DMS 273 (cell line): ENCODE measurements around the gene CYFIP2.
A peak's percentile ranks its signal among the peaks of the same experiment; 100 is the strongest.
"Not testable (repeated sequence)": the region's sequence is repeated elsewhere in the genome, so short reads cannot be mapped to it uniquely, and the experiment has no call there.

Experiments used
- DNase-seq: peaks from one replicate; lab custom pipeline; 2025; ENCODE audit not compliant: unreplicated experiment; lab: John Stamatoyannopoulos, UW

Gene CYFIP2

DNA sequence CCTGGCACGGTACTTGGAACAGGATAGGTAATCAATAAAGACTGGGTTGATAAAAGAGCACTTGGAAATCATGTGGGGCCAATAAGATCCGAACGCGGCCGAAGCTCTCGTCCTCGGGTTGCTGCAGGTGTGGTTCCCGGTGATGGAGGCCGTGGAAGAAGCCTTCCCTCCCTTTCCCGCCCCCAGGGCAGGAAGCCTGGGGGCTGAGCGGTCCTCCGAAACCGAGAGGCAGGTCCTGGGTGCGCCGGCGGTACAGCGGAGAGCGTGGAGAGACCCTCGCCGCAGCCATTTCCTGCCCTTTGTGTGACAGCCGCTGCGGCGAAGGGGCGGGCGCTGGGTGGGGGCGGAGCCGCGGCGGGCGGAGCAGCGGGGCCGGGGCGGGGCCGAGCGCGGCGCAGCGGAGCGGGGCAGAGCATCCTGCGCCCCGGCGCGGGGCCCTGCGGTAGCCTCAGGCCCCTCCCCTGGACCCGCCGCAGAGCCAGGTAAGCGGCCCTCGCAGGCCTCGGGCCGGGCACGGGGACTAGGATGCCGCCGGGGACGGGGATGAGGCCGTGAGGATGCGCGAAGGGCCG lies at the start of gene CYFIP2:
Gene CYFIP2, plus strand, starts transcription at position 410 of the 572 bp plus-strand sequence. CDS start 19,239 bp downstream, outside the sequence.
- DNase-seq = peak; percentile 81

DNA sequence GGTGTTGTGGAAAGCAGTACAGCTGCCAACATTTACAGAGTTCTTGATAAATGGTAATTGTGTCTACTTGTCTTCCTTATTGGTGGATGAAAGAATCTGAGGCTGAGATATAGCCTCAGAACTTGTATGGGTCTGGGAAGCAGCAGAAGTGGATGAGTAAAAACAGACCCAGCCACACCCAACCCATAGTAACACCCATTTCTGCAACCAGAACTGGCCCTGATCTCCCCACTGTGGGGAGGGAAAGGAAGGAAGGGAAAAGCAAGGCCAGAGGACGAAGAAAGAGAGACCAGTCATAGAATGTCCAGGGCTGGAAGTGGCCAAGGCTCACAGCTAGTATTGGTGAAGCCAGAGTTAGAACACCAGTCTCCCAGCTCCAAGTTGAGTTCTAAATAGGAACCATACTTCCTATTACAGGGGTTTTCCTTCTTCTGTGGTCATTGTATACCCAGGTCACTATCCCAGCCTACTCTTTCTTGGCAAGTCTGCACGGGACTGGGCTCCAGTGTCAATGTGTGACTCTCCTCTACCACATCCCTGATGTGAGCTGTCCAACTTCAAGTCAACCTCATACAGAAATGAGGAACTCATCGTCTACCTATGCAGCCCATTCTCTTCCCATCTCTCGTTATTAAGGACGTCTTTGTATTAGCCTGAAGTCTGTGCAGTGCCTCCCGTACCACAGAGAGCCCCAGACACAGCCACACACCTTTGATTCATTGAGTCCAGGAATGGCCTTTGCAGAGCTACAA lies 49.4 kb upstream of the CYFIP2 start:
- no peak for DNase-seq

DNA sequence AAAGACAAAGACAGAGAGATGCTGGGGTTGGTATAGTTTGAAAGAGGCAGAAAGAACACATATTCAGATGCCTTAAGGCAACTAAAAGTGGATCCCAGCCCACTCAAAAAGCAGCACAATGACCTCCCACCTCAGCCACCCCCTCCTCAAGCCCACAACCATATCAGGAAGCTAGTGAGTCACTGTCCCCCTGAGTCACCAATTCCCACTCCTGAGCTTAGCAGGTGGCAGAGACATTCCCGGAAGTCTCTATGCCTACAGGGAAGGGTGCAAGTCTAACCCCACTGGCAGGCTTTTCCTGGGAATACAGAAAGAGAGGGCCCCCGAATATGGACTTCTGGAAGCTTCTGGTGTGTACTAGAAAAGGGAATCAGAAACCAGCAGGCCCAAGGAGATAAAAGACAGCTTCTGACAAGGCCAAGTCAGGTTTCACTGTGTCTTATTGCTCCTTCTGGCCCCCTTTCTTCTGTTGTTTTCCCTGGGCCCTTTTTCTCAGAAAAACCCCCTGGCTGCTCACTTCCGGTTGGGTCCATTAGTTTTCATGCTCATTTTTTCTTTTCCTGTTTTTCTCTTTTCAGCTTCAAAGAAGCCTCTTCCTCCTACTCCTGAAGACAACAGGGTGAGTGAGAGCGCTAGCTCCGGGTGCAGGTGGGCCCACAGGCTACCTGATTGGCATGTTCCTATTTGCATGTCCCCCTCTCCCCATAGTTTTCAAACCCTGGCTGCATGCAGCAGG lies 48.5 kb upstream of the CYFIP2 start:
- DNase-seq = no peak

DNA sequence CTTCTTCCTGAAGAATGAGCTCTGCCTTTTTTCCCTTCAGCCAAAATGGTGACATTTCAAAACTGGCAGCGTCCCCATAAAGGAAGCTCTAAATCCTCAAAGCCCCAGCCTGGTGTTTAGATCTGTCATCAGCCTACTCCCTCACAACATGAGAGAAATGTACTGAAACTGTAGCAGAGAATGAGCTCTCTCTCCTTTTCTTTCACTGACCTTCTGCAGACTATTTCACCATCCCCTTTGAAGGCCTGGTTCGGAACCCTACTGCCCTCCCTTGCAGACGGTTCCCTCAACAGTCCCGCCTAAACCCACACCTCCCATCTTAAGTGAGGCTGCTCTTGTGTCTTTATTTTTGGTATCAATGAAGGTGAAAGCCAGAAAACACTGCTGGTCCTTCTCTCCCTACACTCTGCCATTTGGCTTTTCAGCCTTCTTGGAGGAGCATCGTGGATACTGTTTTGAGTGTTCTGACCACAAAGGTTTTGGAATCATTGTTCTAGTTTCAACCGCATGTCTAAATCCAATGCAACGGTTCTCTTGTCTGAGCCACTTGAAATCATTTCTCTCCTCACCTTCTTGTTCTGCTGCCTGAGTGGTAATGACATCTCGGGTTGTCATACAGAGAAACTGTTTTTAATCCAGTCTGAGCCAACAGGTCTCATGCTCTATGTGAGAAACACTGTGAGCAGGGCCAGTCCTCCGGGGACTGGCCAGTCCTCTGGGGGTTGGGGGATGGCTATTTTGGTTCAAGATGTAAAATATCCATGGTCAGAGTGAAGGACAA lies 46.2 kb upstream of the CYFIP2 start:
- no peak for DNase-seq

GRCh38 chr5:157221959-157222358 lies 44.0 kb upstream of the CYFIP2 start:
- DNase-seq = no peak

DNA sequence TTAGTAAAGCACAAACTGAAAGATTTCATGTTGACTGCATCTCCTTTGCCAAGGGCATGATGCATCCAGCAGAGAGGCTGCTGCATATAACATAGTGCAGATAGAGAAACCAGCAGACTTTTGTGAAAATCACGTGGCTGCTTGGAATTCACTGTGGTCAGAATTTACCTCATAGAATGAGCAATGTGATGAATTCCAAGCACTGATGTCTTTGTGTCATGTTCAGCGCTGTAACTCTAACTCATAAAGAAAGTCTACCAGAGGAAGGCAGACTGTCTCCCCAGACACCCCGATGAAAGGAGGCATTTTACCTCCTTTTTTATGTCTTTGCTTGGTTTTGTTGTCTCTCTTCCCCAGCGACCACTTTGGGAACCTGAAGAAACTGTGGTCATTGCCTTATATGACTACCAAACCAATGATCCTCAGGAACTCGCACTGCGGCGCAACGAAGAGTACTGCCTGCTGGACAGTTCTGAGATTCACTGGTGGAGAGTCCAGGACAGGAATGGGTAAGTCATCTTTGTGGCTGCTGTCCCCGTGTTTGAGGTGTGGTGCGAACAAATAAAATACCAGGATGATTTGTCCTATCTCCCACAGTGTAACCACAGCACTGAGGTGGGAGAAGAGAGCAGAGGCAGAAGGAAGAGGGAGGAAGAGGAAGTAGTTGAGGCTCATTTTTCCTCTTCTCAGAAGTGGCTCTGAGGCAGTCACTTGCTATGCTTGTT lies 43.3 kb upstream of the CYFIP2 start:
- DNase-seq = no peak

GRCh38 chr5:157225469-157226422 lies 40.2 kb upstream of the CYFIP2 start:
- no peak for DNase-seq

- DNase-seq = no peak
Observed at GRCh38 chr5:157230610-157231009, 35.3 kb upstream of the CYFIP2 start.

GRCh38 chr5:157232706-157233105 lies 33.2 kb upstream of the CYFIP2 start:
- DNase-seq = no peak

GRCh38 chr5:157233515-157233914 lies 32.4 kb upstream of the CYFIP2 start:
- no peak for DNase-seq

- DNase-seq = no peak
Observed at GRCh38 chr5:157236423-157236822, 29.5 kb upstream of the CYFIP2 start.

DNA sequence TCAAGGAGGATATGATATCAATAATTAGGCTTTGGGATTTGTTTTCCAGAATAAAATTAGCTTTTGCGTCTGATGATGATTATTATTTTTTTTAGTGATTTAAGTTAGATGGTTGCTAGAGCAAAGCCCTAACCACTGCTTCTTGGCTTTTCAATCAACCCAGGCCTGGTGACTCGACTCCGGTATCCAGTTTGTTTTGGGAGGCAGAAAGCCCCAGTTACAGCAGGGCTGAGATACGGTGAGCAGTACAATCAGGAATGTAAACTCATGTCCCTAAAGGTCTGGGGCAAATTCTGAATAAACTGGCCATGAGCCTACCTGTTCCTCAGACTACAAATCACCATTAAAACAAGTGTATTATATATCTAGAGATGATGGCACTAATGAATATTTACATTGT lies 24.4 kb upstream of the CYFIP2 start:
- DNase-seq = no peak

- not testable (repeated sequence) for DNase-seq
Observed at GRCh38 chr5:157244704-157245103, 21.2 kb upstream of the CYFIP2 start.

DNA sequence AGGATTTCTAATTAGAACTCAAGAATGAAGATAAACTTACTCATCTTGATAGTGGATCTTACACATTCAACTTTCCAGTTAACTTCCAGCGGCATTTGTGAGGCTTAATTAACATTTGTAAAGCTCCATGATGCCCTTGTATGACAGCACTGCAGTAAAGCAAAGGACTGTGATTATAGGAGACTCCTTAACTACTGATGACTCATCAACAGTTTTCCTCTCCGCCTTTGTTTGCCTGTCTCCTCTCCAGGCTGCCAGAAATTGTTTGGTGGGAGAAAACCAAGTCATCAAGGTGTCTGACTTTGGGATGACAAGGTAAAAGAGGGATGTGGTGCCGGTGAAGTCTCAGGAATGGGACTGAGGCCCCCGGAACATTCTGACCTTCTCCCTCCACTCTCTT lies 20.4 kb upstream of the CYFIP2 start:
- DNase-seq = no peak

DNA sequence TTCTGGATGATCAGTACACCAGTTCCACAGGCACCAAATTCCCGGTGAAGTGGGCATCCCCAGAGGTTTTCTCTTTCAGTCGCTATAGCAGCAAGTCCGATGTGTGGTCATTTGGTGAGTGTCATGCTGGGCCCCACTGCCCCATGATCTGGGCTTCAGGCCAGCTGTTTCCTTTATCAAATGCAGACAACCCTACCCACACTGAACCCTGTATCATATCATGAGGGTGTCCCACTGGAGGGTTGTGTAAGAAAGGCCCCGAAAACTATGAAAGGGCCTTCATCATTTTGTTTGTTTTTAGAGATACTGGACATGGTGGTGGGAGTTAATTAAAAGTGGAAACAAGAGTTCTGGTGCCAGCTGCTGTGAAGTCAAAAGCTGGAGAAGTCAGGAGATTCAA lies 20.0 kb upstream of the CYFIP2 start:
- DNase-seq = no peak

- DNase-seq = no peak
Observed at GRCh38 chr5:157247267-157247666, 18.7 kb upstream of the CYFIP2 start.

DNA sequence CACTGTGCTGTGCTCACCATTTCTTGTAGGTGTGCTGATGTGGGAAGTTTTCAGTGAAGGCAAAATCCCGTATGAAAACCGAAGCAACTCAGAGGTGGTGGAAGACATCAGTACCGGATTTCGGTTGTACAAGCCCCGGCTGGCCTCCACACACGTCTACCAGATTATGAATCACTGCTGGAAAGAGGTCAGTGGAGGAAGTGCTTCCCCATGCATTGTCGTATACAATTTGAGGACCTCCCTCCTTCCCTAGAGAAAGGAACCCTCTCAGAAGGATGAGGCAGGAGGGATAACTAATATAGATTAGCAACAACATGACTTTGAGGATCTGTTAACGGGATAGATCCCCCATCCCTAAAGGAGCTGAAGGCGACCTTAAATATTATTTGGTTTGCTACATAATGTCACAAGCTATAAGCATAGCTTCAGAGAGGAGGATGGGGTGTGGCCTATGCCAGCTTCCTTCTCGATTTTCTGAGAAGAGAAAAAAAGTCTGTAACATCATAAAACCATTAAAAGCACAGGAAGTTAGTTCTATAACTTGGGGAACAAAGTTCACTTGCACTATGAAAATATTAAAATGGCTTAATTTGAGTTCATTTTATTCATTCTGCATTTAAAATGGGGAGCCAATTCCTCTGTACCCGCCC lies 17.0 kb upstream of the CYFIP2 start:
- no peak for DNase-seq

DNA sequence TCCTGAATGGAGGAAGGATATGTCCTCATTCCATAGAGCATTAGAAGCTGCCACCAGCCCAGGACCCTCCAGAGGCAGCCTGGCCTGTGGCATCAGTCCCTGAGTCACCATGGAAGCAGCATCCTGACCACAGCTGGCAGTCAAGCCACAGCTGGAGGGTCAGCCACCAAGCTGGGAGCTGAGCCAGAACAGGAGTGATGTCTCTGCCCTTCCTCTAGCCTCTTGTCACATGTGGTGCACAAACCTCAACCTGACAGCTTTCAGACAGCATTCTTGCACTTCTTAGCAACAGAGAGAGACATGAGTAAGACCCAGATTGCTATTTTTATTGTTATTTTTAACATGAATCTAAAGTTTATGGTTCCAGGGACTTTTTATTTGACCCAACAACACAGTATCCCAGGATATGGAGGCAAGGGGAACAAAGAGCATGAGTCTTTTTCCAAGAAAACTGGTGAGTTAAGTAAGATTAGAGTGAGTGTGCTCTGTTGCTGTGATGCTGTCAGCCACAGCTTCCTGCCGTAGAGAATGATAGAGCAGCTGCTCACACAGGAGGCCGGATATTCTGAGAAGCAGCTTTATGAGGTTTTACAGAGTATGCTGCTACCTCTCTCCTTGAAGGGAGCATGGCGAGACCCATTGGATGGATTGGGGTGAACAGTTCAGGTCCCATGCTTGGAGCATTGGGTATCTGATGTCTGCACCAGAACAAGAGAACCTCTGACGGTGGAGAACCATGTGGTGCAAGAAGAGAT lies 13.0 kb upstream of the CYFIP2 start:
- no peak for DNase-seq
